ENCODE data around the gene LIMS4.
"Not testable (repeated sequence)": the region's sequence is repeated elsewhere in the genome, so short reads cannot be mapped to it uniquely, and the experiment has no call there.

The LIMS4 gene, protein sequence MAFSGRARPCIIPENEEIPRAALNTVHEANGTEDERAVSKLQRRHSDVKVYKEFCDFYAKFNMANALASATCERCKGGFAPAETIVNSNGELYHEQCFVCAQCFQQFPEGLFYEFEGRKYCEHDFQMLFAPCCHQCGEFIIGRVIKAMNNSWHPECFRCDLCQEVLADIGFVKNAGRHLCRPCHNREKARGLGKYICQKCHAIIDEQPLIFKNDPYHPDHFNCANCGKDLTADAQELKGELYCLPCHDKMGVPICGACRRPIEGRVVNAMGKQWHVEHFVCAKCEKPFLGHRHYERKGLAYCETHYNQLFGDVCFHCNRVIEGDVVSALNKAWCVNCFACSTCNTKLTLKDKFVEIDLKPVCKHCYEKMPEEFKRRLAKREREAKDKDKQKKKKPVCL

GRCh38 chr2:110472171-110473058 is at the start of gene LIMS4:
TSS of gene LIMS4 (minus strand) at chr2:110472816. CDS start at chr2:110472778, 38 bp downstream.
- not testable (repeated sequence) for H3K4me3 ChIP-seq (ENCODE audit: low read length)

GRCh38 chr2:110499755-110500377 is 27.2 kb upstream of the LIMS4 start:
- H3K4me3 ChIP-seq (ENCODE audit: low read length): not testable (repeated sequence)

GRCh38 chr2:110496027-110496426 is 23.4 kb upstream of the LIMS4 start:
- H3K4me3 ChIP-seq (ENCODE audit: low read length): not testable (repeated sequence)

- H3K4me3 ChIP-seq (ENCODE audit: low read length): not testable (repeated sequence)
These were observed 21.9 kb upstream of the LIMS4 start for GRCh38 chr2:110494488-110494887.

- H3K4me3 ChIP-seq (ENCODE audit: low read length): not testable (repeated sequence)
These were observed 16.4 kb upstream of the LIMS4 start for GRCh38 chr2:110488991-110489390.

- not testable (repeated sequence) for H3K4me3 ChIP-seq (ENCODE audit: low read length)
These were observed 10.1 kb upstream of the LIMS4 start for GRCh38 chr2:110482697-110483096.

DNA sequence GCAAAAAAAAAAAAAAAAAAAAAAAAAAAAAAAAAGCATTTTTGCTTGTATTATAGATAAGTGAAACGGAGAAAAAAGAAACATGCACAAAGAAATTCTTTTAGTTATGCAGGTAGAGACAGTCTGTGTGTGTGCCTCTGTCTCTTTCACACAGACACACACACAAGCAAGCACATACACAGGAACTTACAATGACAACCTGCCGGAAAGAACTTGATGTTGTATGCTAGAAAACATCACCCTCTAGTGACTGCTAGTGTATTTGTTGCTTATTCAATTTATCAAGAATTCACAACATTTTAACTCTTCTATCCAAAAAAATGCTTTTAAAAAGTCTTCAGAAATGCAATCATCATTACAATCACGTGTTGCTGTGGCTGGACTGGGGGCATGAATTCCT is 8.6 kb upstream of the LIMS4 start:
- not testable (repeated sequence) for H3K4me3 ChIP-seq (ENCODE audit: low read length)

GRCh38 chr2:110480084-110480483 is 7.5 kb upstream of the LIMS4 start:
- not testable (repeated sequence) for H3K4me3 ChIP-seq (ENCODE audit: low read length)

- not testable (repeated sequence) for H3K4me3 ChIP-seq (ENCODE audit: low read length)
These were observed 4.8 kb upstream of the LIMS4 start for GRCh38 chr2:110477370-110477769.

DNA sequence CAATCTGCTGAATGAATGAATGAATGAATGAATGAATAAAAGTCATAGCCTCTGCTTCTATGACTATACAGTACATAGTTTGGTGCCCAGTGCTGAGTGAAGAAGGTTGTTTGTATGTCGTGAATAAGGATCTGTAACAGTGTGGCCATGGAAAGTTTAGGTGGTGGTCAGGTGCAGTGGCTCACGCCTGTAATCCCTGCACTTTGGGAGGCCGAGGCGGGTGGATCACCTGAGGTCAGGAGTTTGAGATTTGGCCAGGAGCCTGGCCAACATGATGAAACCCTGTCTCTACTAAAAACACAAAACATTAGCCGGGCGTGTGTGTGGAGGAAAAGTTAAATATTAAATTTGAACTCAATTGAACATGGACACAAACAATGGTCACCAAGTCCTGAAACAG is 4.3 kb upstream of the LIMS4 start:
- not testable (repeated sequence) for H3K4me3 ChIP-seq (ENCODE audit: low read length)

GRCh38 chr2:110475627-110476359 is 3.2 kb upstream of the LIMS4 start:
- not testable (repeated sequence) for H3K4me3 ChIP-seq (ENCODE audit: low read length)

- not testable (repeated sequence) for H3K4me3 ChIP-seq (ENCODE audit: low read length)
These were observed 2.3 kb upstream of the LIMS4 start for GRCh38 chr2:110474898-110475297.

DNA sequence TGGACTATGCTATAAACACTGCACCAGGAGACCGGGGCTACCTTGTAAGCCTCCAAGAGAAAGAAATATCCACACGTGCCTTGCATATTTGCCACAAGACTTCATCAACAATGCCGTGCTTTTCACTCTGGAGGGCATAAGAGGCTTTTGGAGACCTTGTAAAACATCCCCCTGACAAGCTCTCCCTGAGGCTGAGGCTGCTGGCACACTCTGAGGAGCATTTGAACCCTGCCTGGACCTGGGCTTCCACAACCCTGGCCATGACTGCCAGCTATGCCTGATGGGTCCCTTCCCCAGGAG is 393 bp upstream of the LIMS4 start:
- not testable (repeated sequence) for H3K4me3 ChIP-seq (ENCODE audit: low read length)

DNA sequence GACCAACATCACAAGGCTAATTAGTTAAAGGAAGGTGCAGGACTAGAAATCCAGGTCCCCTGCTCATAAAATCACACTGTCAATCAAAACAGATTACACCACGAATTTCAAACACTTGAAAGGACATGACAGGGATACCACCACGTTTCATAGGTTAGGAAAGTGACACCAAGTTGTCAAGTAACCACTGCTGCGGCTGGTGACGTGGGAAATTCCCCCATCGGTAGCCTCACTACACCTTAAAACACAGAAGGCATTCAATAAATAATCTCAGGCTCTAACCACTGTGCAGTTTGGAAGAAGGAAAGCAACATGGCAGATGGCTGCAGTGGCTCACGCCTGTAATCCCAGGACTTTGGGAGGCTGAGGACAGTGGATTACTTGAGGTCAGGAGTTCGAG is 3.7 kb downstream of the LIMS4 start:
- not testable (repeated sequence) for H3K4me3 ChIP-seq (ENCODE audit: low read length)

- H3K4me3 ChIP-seq (ENCODE audit: low read length): not testable (repeated sequence)
These were observed 7.3 kb downstream of the LIMS4 start for GRCh38 chr2:110465312-110465711.

DNA sequence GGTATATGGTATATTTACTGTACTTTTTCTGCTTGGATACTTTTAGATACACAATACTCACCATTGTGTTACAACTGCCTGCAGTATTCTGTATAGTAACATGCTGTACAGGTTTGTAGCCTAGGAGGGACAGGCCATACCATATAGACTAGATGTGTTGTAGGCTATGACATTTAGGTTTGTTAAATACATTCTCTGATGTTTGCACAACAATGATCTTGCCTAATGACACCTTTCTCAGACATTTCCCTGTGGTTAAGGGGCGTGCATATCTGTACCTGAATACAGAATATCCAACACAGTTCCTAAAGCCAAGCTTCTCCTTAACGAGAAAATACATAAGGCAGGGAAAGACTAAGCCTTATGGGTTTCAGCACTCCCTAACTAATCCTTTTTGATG is 10.2 kb downstream of the LIMS4 start:
- not testable (repeated sequence) for H3K4me3 ChIP-seq (ENCODE audit: low read length)

DNA sequence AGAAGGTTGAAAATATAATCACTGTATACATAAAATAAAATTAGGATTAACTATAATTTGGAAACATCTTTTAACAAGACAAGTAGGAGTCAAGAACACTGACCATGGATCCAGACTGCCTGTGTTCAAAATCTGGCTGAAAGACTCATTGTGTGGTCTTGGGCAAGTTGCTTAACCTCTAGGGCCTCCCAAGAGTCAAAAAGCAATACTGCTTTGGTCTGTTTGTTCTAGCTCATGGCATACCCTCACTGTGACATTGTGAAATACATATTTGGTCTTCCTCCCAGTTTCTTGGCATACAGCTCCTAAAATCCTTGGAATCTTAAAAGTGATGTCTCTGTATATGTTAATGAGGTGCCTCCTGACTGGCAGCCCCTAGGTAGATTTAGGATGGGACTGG is 12.3 kb downstream of the LIMS4 start:
- not testable (repeated sequence) for H3K4me3 ChIP-seq (ENCODE audit: low read length)

DNA sequence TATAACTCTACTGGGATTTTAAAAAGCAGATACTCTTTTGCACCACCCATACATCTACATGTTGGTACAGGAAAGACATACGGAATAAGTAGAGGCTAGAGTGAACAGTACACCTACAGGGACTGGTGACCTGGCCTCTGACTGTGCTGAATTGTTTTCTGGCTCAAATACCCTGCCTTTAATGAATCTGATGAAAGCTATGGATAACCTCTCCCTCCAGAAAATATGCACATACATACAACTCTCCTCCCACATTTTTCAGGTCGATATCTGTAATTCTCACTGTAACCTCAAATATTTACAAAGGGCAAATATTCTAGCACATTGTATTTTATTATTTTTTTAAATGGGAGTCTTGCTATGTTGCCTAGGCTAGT is 15.4 kb downstream of the LIMS4 start:
- H3K4me3 ChIP-seq (ENCODE audit: low read length): not testable (repeated sequence)

GRCh38 chr2:110456291-110457213 is 16.1 kb downstream of the LIMS4 start:
- not testable (repeated sequence) for H3K4me3 ChIP-seq (ENCODE audit: low read length)

- not testable (repeated sequence) for H3K4me3 ChIP-seq (ENCODE audit: low read length)
These were observed 17.4 kb downstream of the LIMS4 start for GRCh38 chr2:110455080-110455670.

Measured in GM08714 (cell line).